ENCODE measurements around the gene GPR62. TPM values are rescaled to one million over a fixed set of nuclear protein-coding genes. Genes with fewer than 3 reads are reported as not detected.

Gene GPR62
- total and polyA plus RNA-seq, 4 donors, result 0.15 TPM; not detected in 3

DNA sequence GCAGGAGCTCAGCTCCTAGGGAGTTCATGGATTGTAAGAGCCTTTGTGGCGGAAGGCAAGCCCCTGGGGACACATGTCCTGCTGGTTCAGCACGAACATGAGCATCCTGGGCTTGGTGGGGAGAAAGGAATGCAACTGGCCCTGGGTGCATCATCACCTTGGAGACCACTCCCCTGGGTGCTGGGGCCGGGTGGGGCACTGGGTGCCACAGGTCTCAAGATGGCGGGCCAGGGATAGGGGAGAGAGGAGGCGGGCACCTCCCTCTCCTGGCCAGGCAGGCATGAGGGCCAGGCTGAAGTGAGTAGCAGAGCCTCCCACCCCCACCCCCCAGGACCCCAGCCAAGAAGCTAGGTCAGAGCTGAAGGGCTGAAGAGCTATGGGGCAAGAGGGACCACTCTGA, 11.3 kb downstream of the GPR62 start:
- Histone ChIP-seq H3K36me3 (ENCODE audit: control insufficient read depth in 1 of 2, insufficient read depth in 2 of 2, low read length in 1 of 2) (no peaks in the 10 kb centered on the region), H3K4me1 (ENCODE audit: control insufficient read depth in 1 of 2, insufficient read depth in 2 of 2, low read length in 2 of 2) (peaks cover 0 to 2% of the 10 kb centered on the region in 2 donors), H3K9me3 (ENCODE audit: control insufficient read depth, low read length) (no peaks in the 10 kb centered on the region), H3K27me3 (ENCODE audit: control insufficient read depth in 1 of 2, insufficient read depth in 2 of 2, low read length in 1 of 2) (no peaks in the 10 kb centered on the region), H3K4me3 (ENCODE audit: low read length in 2 of 2) (peak overlapping the region; percentile 59 to 68), H3K27ac (ENCODE audit: low read depth in 1 of 2, low read length in 2 of 2) (peak overlapping the region in 1 of 2 donors; percentile 65)
- DNase-seq (no peak), ATAC-seq (ENCODE audit: low FRiP score) (no peak)
- WGBS, 2 donors, result 29 to 37% methylated on average over 3 to 5 of the region's 5 CpGs
- intact Hi-C loops (cut with DNase I), result no loop called here

DNA sequence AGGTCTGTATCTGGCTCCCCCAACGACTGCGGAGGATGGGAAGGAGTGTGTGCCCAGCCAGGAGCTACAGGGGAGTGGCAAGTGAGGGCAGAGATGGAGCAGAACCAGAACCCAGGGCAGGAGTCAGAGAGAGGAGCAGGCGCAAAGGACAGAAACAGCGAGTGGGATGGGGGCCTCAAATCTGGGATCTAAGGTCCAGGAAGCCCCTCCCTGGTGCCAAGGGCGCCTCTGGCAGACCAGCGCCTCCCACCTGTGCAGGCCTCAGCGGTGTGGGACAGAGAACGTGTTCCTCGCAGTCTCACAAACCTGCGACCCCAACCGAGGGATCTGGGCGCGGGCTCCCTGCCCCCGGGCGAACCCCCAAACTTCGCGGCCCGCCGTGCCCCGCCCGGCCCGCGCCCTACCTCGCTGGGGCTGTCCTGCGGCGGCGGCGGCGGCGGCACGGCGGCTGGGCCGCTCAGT, 11.8 kb downstream of the GPR62 start:
- Histone ChIP-seq H3K27ac (ENCODE audit: low read depth in 1 of 2, low read length in 2 of 2) (peak overlapping the region in 1 of 2 donors; percentile 65), H3K9me3 (ENCODE audit: control insufficient read depth, low read length) (no peaks in the 10 kb centered on the region), H3K4me3 (ENCODE audit: low read length in 2 of 2) (peak overlapping the region; percentile 59 to 68), H3K36me3 (ENCODE audit: control insufficient read depth in 1 of 2, insufficient read depth in 2 of 2, low read length in 1 of 2) (no peaks in the 10 kb centered on the region), H3K4me1 (ENCODE audit: control insufficient read depth in 1 of 2, insufficient read depth in 2 of 2, low read length in 2 of 2) (peaks cover 0 to 2% of the 10 kb centered on the region in 2 donors), H3K27me3 (ENCODE audit: control insufficient read depth in 1 of 2, insufficient read depth in 2 of 2, low read length in 1 of 2) (no peaks in the 10 kb centered on the region)
- DNase-seq, result no peak
- intact Hi-C loops (cut with DNase I), result no loop called here
- WGBS, 2 donors, result 1 to 2% methylated on average over 32 to 33 of the region's 33 CpGs
- ATAC-seq (ENCODE audit: low FRiP score), result no peak

DNA sequence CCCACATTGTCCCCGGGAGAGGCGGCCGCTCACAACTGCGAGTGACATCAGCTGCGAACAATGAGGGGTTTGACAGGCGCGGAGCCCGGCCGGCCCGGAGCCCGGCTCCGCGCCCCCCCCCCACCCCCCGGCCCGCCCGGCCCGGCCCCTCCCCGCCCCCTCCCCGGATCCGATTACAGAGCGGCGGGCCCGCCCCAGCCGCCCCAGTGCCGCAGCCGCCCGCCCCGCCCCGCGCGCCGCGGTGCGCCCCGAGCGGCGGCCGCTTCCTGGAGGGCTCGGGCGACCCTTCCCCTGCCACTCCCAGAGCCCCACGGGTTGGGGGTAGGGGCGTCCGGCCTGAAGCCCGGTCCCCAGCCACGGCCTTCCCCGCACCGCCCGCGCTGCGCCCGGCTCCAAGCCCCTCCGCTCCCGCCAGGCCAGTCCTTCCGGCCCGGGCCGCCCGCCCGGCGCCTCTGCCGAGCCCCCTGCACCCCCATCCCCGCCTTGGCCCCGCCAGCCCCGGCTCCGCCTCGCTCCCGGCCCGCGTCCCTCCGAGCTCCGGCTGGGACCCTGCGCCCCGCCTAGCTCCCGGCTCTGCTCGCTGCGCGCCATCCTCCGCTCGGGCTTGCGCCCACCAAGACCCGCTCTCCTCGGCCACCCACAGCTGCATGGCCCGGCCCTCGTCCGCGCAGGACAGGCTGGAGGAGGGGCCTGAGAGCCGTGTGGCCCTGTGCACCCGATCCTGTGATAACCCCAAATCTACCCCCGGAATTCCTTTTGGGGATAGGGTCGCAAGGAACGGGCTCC, 12.4 kb downstream of the GPR62 start, which contains the start of gene PCBP4:
PCBP4 (minus strand) TSS at position 71 of the 786 bp plus-strand sequence. CDS start 6,214 bp downstream, outside the sequence.
- H3K4me1 ChIP-seq (ENCODE audit: control insufficient read depth in 1 of 2, insufficient read depth in 2 of 2, low read length in 2 of 2), result peaks cover 0 to 2% of the 10 kb centered on the region in 2 donors
- WGBS, 2 donors, result 0 to 1% methylated on average over 51 to 90 of the region's 90 CpGs
- H3K36me3 ChIP-seq (ENCODE audit: control insufficient read depth in 1 of 2, insufficient read depth in 2 of 2, low read length in 1 of 2), result no peaks in the 10 kb centered on the region
- intact Hi-C loops (cut with DNase I), result no loop called here
- no peaks in the 10 kb centered on the region for H3K27me3 ChIP-seq (ENCODE audit: control insufficient read depth in 1 of 2, insufficient read depth in 2 of 2, low read length in 1 of 2)
- DNase-seq (peak; percentile 76 to 90), ATAC-seq (ENCODE audit: low FRiP score) (peak; percentile 65)
- peak within 1 kb of the TSS; percentile 59 to 88 for H3K4me3 ChIP-seq (ENCODE audit: low read length in 2 of 2)
- no peaks in the 10 kb centered on the region for H3K9me3 ChIP-seq (ENCODE audit: control insufficient read depth, low read length)
- peak within 1 kb of the TSS; percentile 62 to 83 for H3K27ac ChIP-seq (ENCODE audit: low read depth in 1 of 2, low read length in 2 of 2)

DNA sequence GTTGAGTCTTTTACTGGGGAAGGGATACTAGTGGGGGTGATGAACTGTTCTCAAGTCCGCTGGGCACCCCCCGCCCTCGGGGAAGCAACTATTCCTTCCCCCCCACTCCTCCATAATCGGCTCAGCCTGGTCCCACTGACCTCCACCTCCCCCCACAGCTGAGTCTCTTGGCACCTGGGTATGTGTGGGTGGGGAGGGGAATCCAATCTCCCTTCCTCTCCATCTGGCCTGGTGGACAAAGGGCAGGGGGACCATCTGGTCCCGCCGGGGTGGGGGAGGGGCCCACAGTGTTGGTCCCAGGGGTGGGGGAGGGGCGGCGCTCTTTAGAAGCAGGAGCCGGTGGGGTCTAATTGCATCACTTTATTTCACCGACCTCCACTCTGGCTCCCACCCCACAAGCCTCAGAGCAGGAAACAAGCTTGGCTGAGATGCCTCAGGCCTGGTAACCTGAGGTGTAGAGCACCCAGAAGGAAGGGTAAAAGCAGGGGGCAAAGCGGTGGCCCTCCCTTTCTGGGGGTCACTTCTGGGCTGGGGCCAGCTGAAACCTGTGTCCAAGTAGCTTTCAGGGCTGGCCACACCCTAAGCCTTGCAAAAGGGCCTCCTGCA, 13.1 kb downstream of the GPR62 start:
- 8 to 11% methylated on average over 10 to 11 of the region's 11 CpGs for WGBS, 2 donors
- ATAC-seq (ENCODE audit: low FRiP score), result no peak
- peak overlapping the region in 1 of 2 donors; percentile 83 for H3K27ac ChIP-seq (ENCODE audit: low read depth in 1 of 2, low read length in 2 of 2)

DNA sequence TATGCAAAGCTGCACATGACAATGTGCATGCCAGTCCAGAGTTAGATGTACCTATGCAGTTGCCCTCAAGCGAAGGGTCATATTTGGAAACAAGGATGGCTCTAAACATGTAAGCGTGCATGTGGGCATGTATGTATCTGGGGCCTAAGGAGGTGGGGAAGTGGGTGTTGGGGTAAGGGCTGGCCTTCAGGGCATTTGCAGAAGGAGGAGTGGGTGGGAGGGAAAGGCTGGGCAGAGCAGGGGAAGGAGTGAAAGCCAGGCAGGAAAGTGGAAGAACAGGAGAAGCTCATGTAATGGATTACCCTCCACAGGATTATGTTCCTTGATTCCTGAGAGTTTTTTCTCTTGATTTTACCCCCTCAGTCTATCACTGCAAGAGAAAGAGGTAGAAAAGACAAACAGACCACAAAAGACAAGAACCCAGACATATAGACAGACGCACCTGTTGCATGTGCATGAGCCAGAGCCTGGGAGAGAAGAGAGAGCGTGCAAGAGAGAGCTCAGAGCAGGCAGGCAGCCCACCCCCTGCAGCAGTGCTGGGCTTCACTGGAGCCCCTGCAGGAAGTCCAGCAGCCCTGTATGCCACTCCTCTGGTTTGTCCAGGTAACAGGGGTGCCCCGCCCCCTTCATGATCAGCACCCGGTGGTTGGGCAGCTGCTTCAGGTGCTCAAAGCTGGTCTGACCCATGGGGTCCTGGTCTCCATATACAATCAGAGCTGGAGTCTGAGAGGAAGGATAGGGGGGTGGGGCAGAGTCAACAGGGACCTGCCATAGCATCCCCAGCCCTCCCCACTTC, 13.9 kb downstream of the GPR62 start:
- Histone ChIP-seq H3K27ac (ENCODE audit: low read depth in 1 of 2, low read length in 2 of 2) (no peak overlapping the region), H3K36me3 (ENCODE audit: control insufficient read depth in 1 of 2, insufficient read depth in 2 of 2, low read length in 1 of 2) (no peaks in the 10 kb centered on the region), H3K4me3 (ENCODE audit: low read length in 2 of 2) (no peak overlapping the region), H3K27me3 (ENCODE audit: control insufficient read depth in 1 of 2, insufficient read depth in 2 of 2, low read length in 1 of 2) (no peaks in the 10 kb centered on the region), H3K4me1 (ENCODE audit: control insufficient read depth in 1 of 2, insufficient read depth in 2 of 2, low read length in 2 of 2) (peaks cover 0 to 2% of the 10 kb centered on the region in 2 donors), H3K9me3 (ENCODE audit: control insufficient read depth, low read length) (no peaks in the 10 kb centered on the region)
- 82 to 86% methylated on average over 6 of the region's 6 CpGs for WGBS, 2 donors
- no peak for ATAC-seq (ENCODE audit: low FRiP score)
- intact Hi-C loops (cut with DNase I), result no loop called here
- DNase-seq, result no peak

More for the DNA sequence above, 13.1 kb downstream of the GPR62 start:
- peak overlapping the region; percentile 59 to 88 for H3K4me3 ChIP-seq (ENCODE audit: low read length in 2 of 2)
- no peaks in the 10 kb centered on the region for H3K27me3 ChIP-seq (ENCODE audit: control insufficient read depth in 1 of 2, insufficient read depth in 2 of 2, low read length in 1 of 2)
- DNase-seq, result no peak
- H3K9me3 ChIP-seq (ENCODE audit: control insufficient read depth, low read length), result no peaks in the 10 kb centered on the region
- H3K36me3 ChIP-seq (ENCODE audit: control insufficient read depth in 1 of 2, insufficient read depth in 2 of 2, low read length in 1 of 2), result no peaks in the 10 kb centered on the region
- H3K4me1 ChIP-seq (ENCODE audit: control insufficient read depth in 1 of 2, insufficient read depth in 2 of 2, low read length in 2 of 2), result peaks cover 0 to 2% of the 10 kb centered on the region in 2 donors
- intact Hi-C loops (cut with DNase I), result no loop called here

DNA sequence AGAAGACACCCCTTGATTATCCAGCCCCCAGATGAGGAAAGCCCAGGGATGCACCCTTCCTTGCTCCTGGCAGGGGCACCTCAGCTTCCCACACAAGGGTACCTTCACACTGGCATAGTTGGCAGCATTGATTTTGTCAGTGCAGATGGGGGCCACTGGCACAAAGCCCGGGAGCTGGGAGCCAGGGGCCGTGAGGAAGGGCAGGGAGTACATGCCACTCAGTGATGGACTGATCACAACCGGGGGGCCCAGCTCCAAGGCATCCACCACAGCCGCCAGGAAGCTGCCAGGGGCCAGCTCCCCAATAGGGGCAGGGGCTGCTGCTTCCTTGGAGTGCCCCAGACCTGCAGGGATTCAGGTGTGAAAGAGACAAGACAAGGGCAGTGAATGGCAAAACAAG, 14.7 kb downstream of the GPR62 start:
- peaks cover 0 to 2% of the 10 kb centered on the region in 2 donors for H3K4me1 ChIP-seq (ENCODE audit: control insufficient read depth in 1 of 2, insufficient read depth in 2 of 2, low read length in 2 of 2)
- no peaks in the 10 kb centered on the region for H3K9me3 ChIP-seq (ENCODE audit: control insufficient read depth, low read length)
- 62 to 66% methylated on average over 4 of the region's 4 CpGs for WGBS, 2 donors
- no peaks in the 10 kb centered on the region for H3K27me3 ChIP-seq (ENCODE audit: control insufficient read depth in 1 of 2, insufficient read depth in 2 of 2, low read length in 1 of 2)
- ATAC-seq (ENCODE audit: low FRiP score) (no peak), DNase-seq (no peak)
- no peaks in the 10 kb centered on the region for H3K36me3 ChIP-seq (ENCODE audit: control insufficient read depth in 1 of 2, insufficient read depth in 2 of 2, low read length in 1 of 2)
- H3K4me3 ChIP-seq (ENCODE audit: low read length in 2 of 2), result no peak overlapping the region
- no peak overlapping the region for H3K27ac ChIP-seq (ENCODE audit: low read depth in 1 of 2, low read length in 2 of 2)
- intact Hi-C loops (cut with DNase I), result no loop called here

DNA sequence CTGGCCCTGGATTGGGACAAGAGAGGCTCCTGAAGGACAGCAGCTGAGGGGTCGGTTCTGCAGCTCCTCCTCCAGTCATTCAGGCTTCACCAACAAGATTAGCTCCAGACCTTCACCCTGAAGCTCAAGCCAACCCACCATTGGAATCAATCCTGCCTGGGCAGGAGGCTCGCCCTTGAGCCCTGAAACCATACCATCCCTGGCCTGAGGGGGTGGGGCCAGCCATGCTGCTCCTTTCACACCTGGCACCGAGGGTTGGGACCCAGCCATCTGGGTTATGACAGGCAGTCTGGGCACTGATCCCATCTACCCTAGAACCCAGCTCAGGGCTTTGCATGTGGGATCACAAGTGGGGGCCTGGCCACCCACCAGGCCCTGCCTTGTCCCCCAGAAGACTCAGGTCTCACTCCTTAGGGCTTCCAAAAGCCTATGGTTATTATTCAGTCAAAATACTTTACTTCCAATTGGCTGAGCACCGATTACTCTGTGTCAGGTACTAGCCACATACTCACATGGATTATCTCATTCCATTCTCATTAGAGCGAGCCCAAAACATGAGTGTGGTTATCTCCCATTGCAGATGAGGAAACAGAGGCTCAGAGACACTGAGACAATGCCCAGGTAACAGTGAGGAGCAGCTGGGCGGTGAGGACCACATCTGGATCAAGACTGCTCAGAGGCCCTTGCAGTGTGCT, 15.6 kb downstream of the GPR62 start:
- no peaks in the 10 kb centered on the region for H3K9me3 ChIP-seq (ENCODE audit: control insufficient read depth, low read length)
- H3K4me3 ChIP-seq (ENCODE audit: low read length in 2 of 2), result no peak overlapping the region
- intact Hi-C loops (cut with DNase I), result no loop called here
- no peaks in the 10 kb centered on the region for H3K27me3 ChIP-seq (ENCODE audit: control insufficient read depth in 1 of 2, insufficient read depth in 2 of 2, low read length in 1 of 2)
- H3K36me3 ChIP-seq (ENCODE audit: control insufficient read depth in 1 of 2, insufficient read depth in 2 of 2, low read length in 1 of 2), result no peaks in the 10 kb centered on the region
- peaks cover 0 to 2% of the 10 kb centered on the region in 2 donors for H3K4me1 ChIP-seq (ENCODE audit: control insufficient read depth in 1 of 2, insufficient read depth in 2 of 2, low read length in 2 of 2)
- no peak overlapping the region for H3K27ac ChIP-seq (ENCODE audit: low read depth in 1 of 2, low read length in 2 of 2)
- ATAC-seq (ENCODE audit: low FRiP score), result no peak
- WGBS, 2 donors, result 66 to 73% methylated on average over 6 of the region's 6 CpGs
- no peak for DNase-seq

DNA sequence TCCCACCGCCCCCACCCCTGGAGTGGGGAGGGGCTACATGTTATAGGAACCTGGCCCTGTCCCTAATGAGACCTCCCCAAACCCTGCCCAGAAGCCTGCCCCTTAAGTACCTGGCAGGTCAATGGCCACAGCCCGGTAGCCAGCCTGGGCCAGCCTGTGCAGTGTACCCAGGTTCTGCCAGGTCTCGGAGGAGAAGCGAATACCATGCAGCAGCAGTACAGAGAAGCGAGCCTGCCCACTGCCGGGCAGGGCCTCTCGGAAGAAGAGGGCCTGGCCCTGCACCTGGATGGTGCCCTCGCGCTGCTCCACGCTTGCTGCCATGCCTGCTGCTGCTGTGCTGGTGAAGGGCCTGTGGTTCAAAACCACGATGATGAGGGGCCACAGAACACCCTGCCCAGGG, 16.2 kb downstream of the GPR62 start:
- no peaks in the 10 kb centered on the region for H3K4me1 ChIP-seq (ENCODE audit: control insufficient read depth in 1 of 2, insufficient read depth in 2 of 2, low read length in 2 of 2)
- no peaks in the 10 kb centered on the region for H3K36me3 ChIP-seq (ENCODE audit: control insufficient read depth in 1 of 2, insufficient read depth in 2 of 2, low read length in 1 of 2)
- ATAC-seq (ENCODE audit: low FRiP score), result no peak
- DNase-seq, result no peak
- intact Hi-C loops (cut with DNase I), result no loop called here
- no peak overlapping the region for H3K27ac ChIP-seq (ENCODE audit: low read depth in 1 of 2, low read length in 2 of 2)
- H3K27me3 ChIP-seq (ENCODE audit: control insufficient read depth in 1 of 2, insufficient read depth in 2 of 2, low read length in 1 of 2), result no peaks in the 10 kb centered on the region
- 85 to 89% methylated on average over 11 of the region's 11 CpGs for WGBS, 2 donors
- H3K9me3 ChIP-seq (ENCODE audit: control insufficient read depth, low read length), result no peaks in the 10 kb centered on the region
- H3K4me3 ChIP-seq (ENCODE audit: low read length in 2 of 2), result no peak overlapping the region

All from aorta (tissue), 5 donors.